Measurements from ENCODE around the gene FAM118A.

FAM118A gene

GRCh38 chr22:45265535-45265934 lies 44.2 kb upstream of the FAM118A start:
- no peak for TF ChIP-seq CTCF (IDR thresholded peaks at IDR 0.05; ENCODE audit: low read length, missing control alignments)
- DNase-seq (ENCODE audit: low read depth), result no peak
- H3K4me3 ChIP-seq (replicated peaks; ENCODE audit: low read depth, low read length), result no peak overlapping the region

GRCh38 chr22:45268167-45268957 lies 41.4 kb upstream of the FAM118A start:
- DNase-seq (ENCODE audit: low read depth), result no peak
- H3K4me3 ChIP-seq (replicated peaks; ENCODE audit: low read depth, low read length), result peak overlapping the region; percentile 59
- TF ChIP-seq CTCF (IDR thresholded peaks at IDR 0.05; ENCODE audit: low read length, missing control alignments), result no peak

- TF ChIP-seq CTCF (IDR thresholded peaks at IDR 0.05; ENCODE audit: low read length, missing control alignments), result peak; percentile 26
- peak; percentile 74 for DNase-seq (ENCODE audit: low read depth)
- H3K4me3 ChIP-seq (replicated peaks; ENCODE audit: low read depth, low read length), result peak overlapping the region; percentile 59
Observed at GRCh38 chr22:45268958-45269844, 40.5 kb upstream of the FAM118A start.

GRCh38 chr22:45270095-45271020 lies 39.4 kb upstream of the FAM118A start:
- H3K4me3 ChIP-seq (replicated peaks; ENCODE audit: low read depth, low read length), result no peak overlapping the region
- no peak for DNase-seq (ENCODE audit: low read depth)
- no peak for TF ChIP-seq CTCF (IDR thresholded peaks at IDR 0.05; ENCODE audit: low read length, missing control alignments)

GRCh38 chr22:45271667-45272201 lies 38.0 kb upstream of the FAM118A start:
- no peak overlapping the region for H3K4me3 ChIP-seq (replicated peaks; ENCODE audit: low read depth, low read length)
- DNase-seq (ENCODE audit: low read depth), result no peak
- TF ChIP-seq CTCF (IDR thresholded peaks at IDR 0.05; ENCODE audit: low read length, missing control alignments), result no peak

- H3K4me3 ChIP-seq (replicated peaks; ENCODE audit: low read depth, low read length), result no peak overlapping the region
- no peak for TF ChIP-seq CTCF (IDR thresholded peaks at IDR 0.05; ENCODE audit: low read length, missing control alignments)
- DNase-seq (ENCODE audit: low read depth), result no peak
Observed at GRCh38 chr22:45272498-45272897, 37.2 kb upstream of the FAM118A start.

Measured in fibroblast of pulmonary artery (primary cell).